ENCODE results near the gene FBXO42. TPM values are rescaled to one million over a fixed set of nuclear protein-coding genes. Genes with fewer than 3 reads are reported as not detected.

The FBXO42 gene
- total and polyA plus RNA-seq, 2 experiments from 2014 or later, result 6.0 to 20.7 TPM

GRCh38 chr1:16199700-16200099, 152.6 kb downstream of the FBXO42 start:
- no peaks in the 10 kb centered on the region for H3K9me2 ChIP-seq (ENCODE audit: insufficient read depth)
- H3K36me3 ChIP-seq (ENCODE audit: insufficient read depth), result peaks cover 10% of the 10 kb centered on the region; the same call in 1 of the 2 replicates
- Mint-ChIP-seq H3K27me3 (ENCODE audit: insufficient read depth, low read depth, poor library complexity) (no peaks in the 10 kb centered on the region), H3K9me3 (no peaks in the 10 kb centered on the region; the same call in 2 of the 3 replicates), H3K4me3 (no peak overlapping the region), H3K4me1 (no peaks in the 10 kb centered on the region; the same call in 2 of the 3 replicates), H3K27ac (no peak overlapping the region), H3K36me3 (ENCODE audit: low read depth) (peaks cover 58% of the 10 kb centered on the region)
- H3K27me3 ChIP-seq (ENCODE audit: insufficient read depth), result no peaks in the 10 kb centered on the region
- no peaks in the 10 kb centered on the region for H3K4me1 ChIP-seq (ENCODE audit: insufficient read depth)
- no peak overlapping the region for H3K4me2 ChIP-seq
- no peak overlapping the region for H3K4me3 ChIP-seq
- TF ChIP-seq ZNF114 (CRISPR knock-in tag; IDR thresholded peaks at IDR 0.05), result no peak
- TF ChIP-seq CTCF (conservative IDR thresholded peaks at IDR 0.05; ENCODE audit: low read depth in 2 of 2), result no peak
- TF ChIP-seq EZH2phosphoT487 (IDR thresholded peaks at IDR 0.05; ENCODE audit: unreplicated experiment), result no peak
- TF ChIP-seq NANOG (IDR thresholded peaks at IDR 0.05; ENCODE audit: borderline replicate concordance), result no peak
- TF ChIP-seq STAT1 (IDR thresholded peaks at IDR 0.05; ENCODE audit: unreplicated experiment), result no peak
- TF ChIP-seq EZH2 (IDR thresholded peaks at IDR 0.05; ENCODE audit: low read depth, unreplicated experiment), result no peak
- no peak for TF ChIP-seq REST (IDR thresholded peaks at IDR 0.05; ENCODE audit: unreplicated experiment)
- no peak for TF ChIP-seq JUNB (IDR thresholded peaks at IDR 0.05; ENCODE audit: unreplicated experiment)
- no peak for TF ChIP-seq ZNF462 (CRISPR knock-in tag; IDR thresholded peaks at IDR 0.05)
- no peak for TF ChIP-seq ETS1 (IDR thresholded peaks at IDR 0.05)
- TF ChIP-seq CREB1 (CRISPR knock-in tag; IDR thresholded peaks at IDR 0.05; ENCODE audit: low read depth), result no peak
- no peak for TF ChIP-seq POLR2AphosphoS5 (IDR thresholded peaks at IDR 0.05; ENCODE audit: low read depth)
- TF ChIP-seq ZNF331 (CRISPR knock-in tag; IDR thresholded peaks at IDR 0.05; ENCODE audit: low read depth), result no peak
- H4K20me1 ChIP-seq (replicated peaks; ENCODE audit: insufficient read depth), result no peaks in the 10 kb centered on the region
- H3F3A ChIP-seq (replicated peaks; ENCODE audit: low read depth), result no peaks in the 10 kb centered on the region
- no peak overlapping the region for H2AFZ ChIP-seq
- DNase-seq (ENCODE audit: low spot score) (no peak), ATAC-seq (no peak)
- H3K79me2 ChIP-seq (replicated peaks; ENCODE audit: insufficient read depth), result no peaks in the 10 kb centered on the region
- H3K27ac ChIP-seq (ENCODE audit: low read depth), result no peak overlapping the region
